Liver (tissue), 3 donors: ENCODE results near the gene GBP1.

Source experiments
- ATF3 ChIP-seq: IDR thresholded peaks from 2 replicates; pipeline ENCODE4 v1.6.1; 2016; ENCODE audit warnings: antibody characterized with exemption
- CTCF ChIP-seq: fragments of 150-350 bp; IDR thresholded peaks from 2 replicates; pipeline ENCODE4 v1.5.1; 2017; ENCODE audit warnings: improper control_type of control experiment, low read depth, low read length; ENCODE audit not compliant: missing input control
- EGR1 ChIP-seq, 2 donors: IDR thresholded peaks; 2 replicates each; pipeline ENCODE4 v1.6.1; 2016 to 2018; ENCODE audit warnings: antibody characterized with exemption in 2 of 2, low read depth in 2 of 2
- GABPA ChIP-seq, 2 donors: IDR thresholded peaks in 1 of 2; conservative IDR thresholded peaks in 1 of 2; 2 replicates each; pipeline ENCODE4 v1.6.1; 2016; ENCODE audit warnings: antibody characterized with exemption in 2 of 2, mild to moderate bottlenecking in 1 of 2, moderate library complexity in 1 of 2
- HNF4A ChIP-seq, 2 donors: conservative IDR thresholded peaks; 2 replicates each; pipeline ENCODE4 v1.6.1; 2016; ENCODE audit warnings: antibody characterized with exemption in 2 of 2, mild to moderate bottlenecking in 2 of 2
- MAX ChIP-seq: IDR thresholded peaks from 2 replicates; pipeline ENCODE4 v1.6.1; 2016; ENCODE audit warnings: antibody characterized with exemption
- RAD21 ChIP-seq, 2 donors: IDR thresholded peaks; 2 replicates each; pipeline ENCODE4 v1.6.1; 2016; ENCODE audit warnings: antibody characterized with exemption in 2 of 2, mild to moderate bottlenecking in 2 of 2
- REST ChIP-seq: IDR thresholded peaks from 2 replicates; pipeline ENCODE4 v1.6.1; 2016; ENCODE audit warnings: antibody characterized with exemption, mild to moderate bottlenecking
- SP1 ChIP-seq: IDR thresholded peaks from 2 replicates; pipeline ENCODE4 v1.6.1; 2018; ENCODE audit warnings: antibody characterized with exemption, mild to moderate bottlenecking
- TAF1 ChIP-seq: conservative IDR thresholded peaks from 2 replicates; pipeline ENCODE4 v1.6.1; 2016; ENCODE audit warnings: antibody characterized with exemption, mild to moderate bottlenecking
- ZBTB33 ChIP-seq: IDR thresholded peaks from 2 replicates; pipeline ENCODE4 v1.6.1; 2016; ENCODE audit warnings: antibody characterized with exemption
- donor health status: healthy.
- donor health status: healthy.

GRCh38 chr1:89008511-89008910, 56.5 kb downstream of the GBP1 start:
- TF ChIP-seq CTCF, result no peak
- no peak for TF ChIP-seq HNF4A (conservative IDR thresholded peaks at IDR 0.05)
- TF ChIP-seq ATF3, result no peak
- no peak for TF ChIP-seq SP1
- no peak for TF ChIP-seq RAD21 (IDR thresholded peaks at IDR 0.05)
- TF ChIP-seq GABPA (IDR thresholded peaks at IDR 0.05 in 1 of 2, conservative IDR thresholded peaks at IDR 0.05 in 1 of 2), result no peak
- no peak for TF ChIP-seq MAX
- TF ChIP-seq ZBTB33, result no peak
- no peak for TF ChIP-seq TAF1
- no peak for TF ChIP-seq REST
- no peak for TF ChIP-seq EGR1 (IDR thresholded peaks at IDR 0.05; ENCODE audit: low read depth in 2 of 2)
